Fibroblast of mammary gland (primary cell): ENCODE results near the gene PTPRH.

ENCODE experiments used
- DNase-seq: peaks from one replicate; pipeline ENCODE4 v3.0.0-alpha.2; 2010; ENCODE audit warnings: low read depth
- H3K4me3 ChIP-seq: 2 replicates; pipeline ENCODE4 v1.5.1; 2011; ENCODE audit warnings: low read depth, mild to moderate bottlenecking, low read length, moderate library complexity; ENCODE audit not compliant: control insufficient read depth
- CTCF ChIP-seq: conservative IDR thresholded peaks from 2 replicates; pipeline ENCODE4 v1.5.1; 2011; ENCODE audit warnings: low read depth, low read length, inconsistent platforms; ENCODE audit not compliant: control insufficient read depth, insufficient read depth

Gene PTPRH

GRCh38 chr19:55250262-55251036 lies 41.1 kb upstream of the PTPRH start:
- TF ChIP-seq CTCF: no peak
- no peak for DNase-seq
- no peak overlapping the region for H3K4me3 ChIP-seq

GRCh38 chr19:55249841-55250240 lies 40.5 kb upstream of the PTPRH start:
- H3K4me3 ChIP-seq: no peak overlapping the region
- TF ChIP-seq CTCF: no peak
- no peak for DNase-seq

- H3K4me3 ChIP-seq: no peak overlapping the region
- no peak for TF ChIP-seq CTCF
- no peak for DNase-seq
Measured at GRCh38 chr19:55248704-55249103, 39.4 kb upstream of the PTPRH start.

GRCh38 chr19:55248166-55248675 lies 38.9 kb upstream of the PTPRH start:
- TF ChIP-seq CTCF: no peak
- H3K4me3 ChIP-seq: no peak overlapping the region

GRCh38 chr19:55247621-55248099 lies 38.4 kb upstream of the PTPRH start:
- peak; percentile 58 for DNase-seq
- TF ChIP-seq CTCF: no peak
- H3K4me3 ChIP-seq: no peak overlapping the region

More at GRCh38 chr19:55248166-55248675, 38.9 kb upstream of the PTPRH start:
- no peak for DNase-seq

- no peak overlapping the region for H3K4me3 ChIP-seq
- TF ChIP-seq CTCF: no peak
- no peak for DNase-seq
Measured at GRCh38 chr19:55246462-55247451, 37.5 kb upstream of the PTPRH start.
